Measurements from ENCODE around the gene PXK.
"Not testable (repeated sequence)": the region's sequence is repeated elsewhere in the genome, so short reads cannot be mapped to it uniquely, and the experiment has no call there.

The PXK gene

DNA sequence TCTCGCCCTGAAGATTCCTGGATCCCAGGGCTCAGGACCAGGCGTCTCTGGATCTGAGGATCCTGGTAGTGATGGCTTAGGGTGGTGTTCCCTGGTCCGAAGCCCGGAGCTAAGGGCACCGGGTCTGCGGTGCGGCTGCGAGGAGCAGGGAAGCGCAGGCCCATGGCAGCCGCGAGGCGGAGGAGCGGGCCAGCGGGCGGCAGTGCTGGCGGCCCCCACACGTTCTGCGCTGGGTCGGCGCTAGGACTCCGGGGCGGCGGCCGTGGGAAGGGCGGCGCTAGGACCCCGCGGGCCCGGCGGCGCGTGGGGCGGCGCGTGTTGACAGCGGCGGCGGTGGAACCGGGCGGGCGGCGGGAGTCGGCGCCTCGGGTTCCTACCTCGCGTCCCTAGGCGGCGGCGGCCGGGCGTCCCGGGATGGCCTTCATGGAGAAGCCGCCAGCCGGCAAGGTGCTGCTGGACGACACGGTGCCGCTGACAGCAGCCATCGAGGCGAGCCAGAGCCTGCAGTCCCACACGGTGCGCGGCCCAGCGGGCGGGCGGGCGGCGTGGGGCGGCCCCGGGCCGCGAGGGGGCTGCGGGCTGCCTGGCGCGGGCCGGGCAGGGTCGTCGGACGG lies at the start of gene PXK:
Gene PXK (plus strand): TSS at position 318 of the 614 bp plus-strand sequence. CDS start 97 bp downstream, at position 415.
- FAIRE-seq = no peak

DNA sequence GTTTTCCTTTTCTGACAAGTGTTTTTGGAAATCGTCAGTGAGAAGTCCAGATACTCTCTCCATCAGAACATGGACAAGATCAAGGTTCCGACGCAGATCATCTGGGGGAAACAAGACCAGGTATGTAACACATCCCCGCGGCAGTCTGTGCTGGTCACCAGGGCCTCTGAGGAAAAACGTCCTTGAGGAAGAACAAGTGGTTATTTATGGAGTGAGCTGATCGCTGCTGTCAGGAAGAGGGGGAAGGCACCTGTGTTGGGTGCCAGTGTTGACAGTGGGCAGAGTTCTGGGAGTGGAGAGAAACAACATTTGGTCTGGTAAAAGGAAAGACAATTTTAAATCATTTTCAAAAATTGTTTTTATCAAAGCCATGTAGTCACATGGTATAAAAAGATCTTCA lies 47.4 kb upstream of the PXK start:
- no peak for FAIRE-seq

- no peak for FAIRE-seq
Observed at GRCh38 chr3:58287354-58287753, 45.3 kb upstream of the PXK start.

DNA sequence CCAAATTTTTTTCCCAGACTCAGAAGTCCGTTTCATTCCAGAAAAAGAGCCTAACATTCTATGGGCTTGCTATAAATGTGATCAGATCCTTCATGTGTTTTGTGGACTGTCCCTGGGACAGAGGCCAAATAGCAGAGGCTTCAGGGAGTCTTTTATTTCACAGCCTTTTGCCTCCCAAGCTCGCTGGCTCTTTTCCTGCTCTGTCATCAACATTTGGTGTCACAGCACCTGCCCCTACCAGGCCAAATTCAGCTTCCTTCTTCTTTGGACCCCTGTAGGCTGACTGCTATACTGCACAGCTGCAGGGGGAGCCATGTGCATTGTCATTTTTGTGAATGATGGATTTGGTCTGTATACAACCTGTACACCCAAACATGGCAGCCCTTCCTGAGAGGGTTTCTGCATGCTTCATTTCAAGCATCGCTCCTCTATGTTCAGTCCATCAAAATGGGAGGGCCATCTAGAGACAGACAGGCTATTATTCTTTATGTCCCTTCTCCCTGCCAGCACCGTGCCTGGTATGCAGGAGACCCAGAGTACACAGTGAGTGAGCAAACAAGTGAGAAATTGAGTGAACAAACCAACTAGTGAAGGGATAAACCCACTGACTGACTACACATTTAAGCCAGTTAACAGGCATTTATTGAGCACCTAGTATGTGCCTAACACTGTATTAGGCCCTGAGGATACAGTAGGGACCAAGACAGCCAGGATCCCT lies 44.5 kb upstream of the PXK start:
- no peak for FAIRE-seq

DNA sequence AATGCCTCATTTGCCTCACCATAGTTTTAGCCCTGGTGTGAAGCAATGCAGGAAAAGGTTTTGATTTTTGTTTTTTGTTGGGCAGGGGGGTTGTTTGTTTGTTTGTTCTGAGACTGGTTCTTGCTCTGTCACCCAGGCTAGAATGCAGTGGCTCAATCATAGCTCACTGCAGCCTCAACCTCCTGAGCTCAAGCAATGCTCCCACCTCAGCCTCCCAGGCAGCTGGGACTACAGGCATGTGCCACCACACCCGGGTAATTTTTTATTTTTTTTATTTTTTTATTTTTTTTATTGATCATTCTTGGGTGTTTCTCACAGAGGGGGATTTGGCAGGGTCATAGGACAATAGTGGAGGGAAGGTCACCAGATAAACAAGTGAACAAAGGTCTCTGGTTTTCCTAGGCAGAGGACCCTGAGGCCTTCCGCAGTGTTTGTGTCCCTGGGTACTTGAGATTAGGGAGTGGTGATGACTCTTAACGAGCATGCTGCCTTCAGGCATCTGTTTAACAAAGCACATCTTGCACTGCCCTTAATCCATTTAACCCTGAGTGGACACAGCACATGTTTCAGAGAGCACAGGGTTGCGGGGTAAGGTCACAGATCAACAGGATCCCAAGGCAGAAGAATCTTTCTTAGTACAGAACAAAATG lies 43.6 kb upstream of the PXK start:
- FAIRE-seq = not testable (repeated sequence)

- not testable (repeated sequence) for FAIRE-seq
Observed at GRCh38 chr3:58290446-58290845, 42.2 kb upstream of the PXK start.

- FAIRE-seq = no peak
Observed at GRCh38 chr3:58291671-58292338, 40.9 kb upstream of the PXK start.

DNA sequence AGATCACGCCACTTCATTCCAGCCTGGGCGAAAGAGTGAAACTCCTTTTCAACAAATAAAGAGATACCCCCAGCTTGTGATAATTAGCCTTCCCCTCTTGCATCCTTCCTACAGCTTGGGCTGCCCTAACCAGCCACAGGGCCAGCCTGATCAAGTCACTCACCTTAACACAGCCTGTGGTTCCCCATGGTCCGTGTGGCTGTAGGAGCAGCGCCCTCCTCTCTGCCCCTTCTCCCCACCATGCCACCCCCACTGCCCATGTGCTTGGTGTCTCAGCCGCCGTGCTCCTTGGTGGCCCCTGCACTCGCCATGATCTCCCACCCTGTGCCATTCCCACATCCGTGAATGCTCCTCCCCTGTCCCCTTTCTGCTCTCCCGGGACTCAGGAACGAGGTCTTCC lies 39.8 kb upstream of the PXK start:
- no peak for FAIRE-seq

- no peak for FAIRE-seq
Observed at GRCh38 chr3:58293516-58293915, 39.2 kb upstream of the PXK start.

DNA sequence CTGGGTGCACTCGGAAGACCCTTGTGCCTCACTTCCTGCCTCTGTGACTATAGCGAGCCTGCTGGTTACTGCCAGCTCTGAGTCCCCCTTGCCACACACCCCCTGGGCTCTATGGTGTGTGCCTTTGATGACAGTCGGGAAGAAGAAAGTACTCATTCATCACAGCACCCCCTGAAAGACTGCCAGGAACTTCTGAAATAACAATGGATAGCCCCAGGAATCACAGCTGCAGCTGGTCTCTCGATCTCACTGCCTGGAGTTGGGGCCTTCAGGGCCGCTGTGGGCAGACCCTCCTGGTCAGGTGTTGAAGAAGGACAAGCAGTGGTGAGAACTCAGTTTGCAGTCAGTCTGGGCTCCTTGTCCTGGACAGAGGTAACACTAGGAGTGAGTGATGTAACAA lies 36.4 kb upstream of the PXK start:
- no peak for FAIRE-seq

- FAIRE-seq = no peak
Observed at GRCh38 chr3:58296843-58297242, 35.8 kb upstream of the PXK start.

DNA sequence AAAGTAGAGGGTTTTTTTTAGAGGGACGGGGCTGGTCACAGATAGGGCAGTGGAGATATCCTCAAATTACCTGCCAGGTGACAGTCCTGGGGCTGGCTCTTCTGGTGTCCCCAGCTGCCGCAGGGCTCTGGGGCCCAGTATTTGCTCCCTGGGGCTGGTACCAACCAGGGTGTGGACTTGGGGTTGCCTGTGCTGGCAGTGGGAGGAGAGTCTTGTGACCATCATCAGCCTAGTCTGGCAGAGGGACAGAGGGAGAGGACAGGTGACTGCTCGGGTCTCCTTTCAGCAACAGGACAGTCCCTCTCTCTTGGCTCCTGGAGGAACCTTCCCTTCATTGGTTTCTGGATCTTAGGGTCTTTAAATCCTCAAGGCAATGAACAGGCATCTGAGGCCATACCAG lies 34.5 kb upstream of the PXK start:
- no peak for FAIRE-seq

GRCh38 chr3:58299075-58299474 lies 33.6 kb upstream of the PXK start:
- no peak for FAIRE-seq

GRCh38 chr3:58299839-58300516 lies 32.7 kb upstream of the PXK start:
- peak; percentile 83 for FAIRE-seq

DNA sequence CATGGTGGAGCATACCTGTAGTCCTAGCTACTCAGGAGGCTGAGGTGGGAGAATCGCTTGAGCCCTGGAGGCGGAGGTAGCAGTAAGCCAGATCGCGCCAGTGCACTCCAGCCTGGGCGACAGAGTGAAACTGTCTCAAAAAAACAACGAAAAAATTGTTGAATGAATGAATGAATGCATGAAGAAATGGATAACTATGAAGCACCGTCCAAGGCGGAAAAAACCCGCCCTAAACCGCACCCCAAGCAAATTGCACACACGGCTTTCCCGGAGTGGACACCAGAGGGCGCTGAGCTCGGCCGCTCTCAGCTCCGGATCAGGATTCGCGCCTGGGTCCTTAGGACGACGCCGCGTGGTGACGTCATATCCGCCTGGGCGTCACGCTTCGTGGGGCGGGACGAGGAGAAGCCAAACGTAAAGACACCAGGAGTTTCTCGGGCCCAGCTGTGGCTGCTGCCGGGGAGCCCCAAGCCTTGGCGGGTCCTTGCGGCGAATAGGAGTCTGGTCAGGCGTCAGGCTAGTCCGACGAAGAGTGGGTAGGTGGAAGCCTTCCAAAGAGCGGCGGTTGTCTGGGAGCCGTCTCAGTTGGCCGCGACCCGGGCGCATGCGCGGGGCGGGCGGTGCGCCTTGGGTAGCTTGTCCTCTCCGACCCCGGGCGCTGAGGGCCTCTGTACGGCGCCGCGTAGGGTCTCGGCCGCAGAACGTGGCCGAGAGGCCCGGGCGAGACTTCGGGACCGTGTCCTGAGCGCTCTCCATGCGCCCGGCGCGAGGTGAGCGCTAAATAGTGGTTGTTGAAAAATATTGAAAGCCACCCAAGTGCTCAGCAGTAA lies 26.6 kb upstream of the PXK start, which contains the start of the genes HTD2 and RPP14:
Gene HTD2 (plus strand): TSS at position 639 of the 830 bp plus-strand sequence. CDS start 11,094 bp downstream, outside the sequence.
Gene RPP14 (plus strand): TSS at position 364 of the 830 bp plus-strand sequence. CDS start 4,085 bp downstream, outside the sequence.
- FAIRE-seq = peak; percentile 88

- no peak for FAIRE-seq
Observed at GRCh38 chr3:58307639-58308215, 25.0 kb upstream of the PXK start.

DNA sequence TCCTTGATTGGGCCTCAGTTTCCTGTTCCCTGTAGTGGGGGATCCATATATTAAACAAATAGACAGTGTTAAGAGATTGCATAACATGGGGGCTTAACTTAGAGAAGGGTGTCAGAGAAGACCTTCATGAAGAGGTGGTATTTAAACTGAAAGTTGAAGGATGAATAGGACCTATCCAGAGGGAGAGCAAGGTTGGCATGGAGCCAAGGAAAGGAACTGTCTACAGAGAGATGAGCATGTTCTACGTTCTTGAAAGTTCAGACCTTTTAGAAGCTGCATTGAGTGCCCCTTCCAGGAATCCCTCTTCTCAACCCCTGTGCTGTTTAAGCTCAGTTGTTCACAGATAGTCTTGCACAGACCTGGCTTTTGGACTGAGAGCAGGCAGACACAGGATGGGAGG lies 24.0 kb upstream of the PXK start:
- FAIRE-seq = no peak

DNA sequence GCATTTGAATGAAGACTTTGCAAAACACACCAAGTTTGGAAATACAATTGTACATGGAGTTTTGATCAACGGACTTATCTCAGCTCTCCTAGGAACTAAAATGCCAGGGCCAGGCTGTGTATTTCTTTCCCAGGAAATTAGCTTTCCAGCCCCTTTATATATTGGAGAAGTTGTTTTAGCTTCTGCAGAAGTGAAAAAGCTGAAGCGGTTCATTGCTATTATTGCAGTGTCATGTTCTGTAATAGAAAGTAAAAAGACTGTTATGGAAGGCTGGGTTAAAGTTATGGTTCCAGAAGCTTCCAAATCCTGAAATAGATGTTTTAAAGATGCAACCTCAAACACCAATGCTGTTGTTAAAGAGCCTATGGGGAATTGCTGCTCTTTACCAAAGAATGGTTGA lies 14.9 kb upstream of the PXK start:
- FAIRE-seq = no peak

DNA sequence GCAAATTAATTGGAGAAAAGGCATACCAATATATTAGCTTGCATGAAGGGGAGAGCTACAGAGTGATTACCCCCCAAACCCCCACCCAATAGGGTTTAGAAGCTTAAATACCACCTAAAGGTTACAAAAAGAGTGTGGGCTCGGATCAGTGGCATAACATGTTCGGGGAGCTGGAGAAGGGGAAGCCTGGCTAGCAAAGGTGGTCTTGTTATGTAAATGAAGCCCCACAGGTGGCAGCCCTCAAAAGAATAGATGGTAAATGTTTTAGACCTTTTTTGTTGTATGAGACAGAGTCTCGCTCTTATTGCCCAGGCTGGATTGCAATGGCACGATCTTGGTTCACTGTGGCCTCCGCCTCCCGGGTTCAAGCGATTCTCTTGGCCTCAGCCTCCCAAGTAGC lies 10.9 kb upstream of the PXK start:
- FAIRE-seq = no peak

- FAIRE-seq = no peak
Observed at GRCh38 chr3:58322793-58323192, 9.9 kb upstream of the PXK start.

Data from endometrium (tissue), 2 donors.